MCF 10A (cell line): ENCODE measurements around the gene ZNF500. TPM values are rescaled to one million over a fixed set of nuclear protein-coding genes. Genes with fewer than 3 reads are reported as not detected.

Experiments used
- BruUV-seq: library from RNA; stranded (reverse); fragments of 400-500 nt; replicated peaks from 2 replicates; lab custom pipeline; 2021; lab: Mats Ljungman, UMichigan
- CTCF ChIA-PET: fragments of 300-600 bp; sonication (Branson Sonifier 250); formaldehyde crosslinking; extraction: SDS; loops from one replicate; lab custom pipeline; 2021; ENCODE audit warnings: antibody characterized with exemption, inconsistent platforms; lab: Yijun Ruan, JAX
- POLR2A ChIA-PET: fragments of 300-600, 350-650 bp; sonication (Branson Sonifier 250); formaldehyde crosslinking; extraction: SDS; loops from one replicate; lab custom pipeline; 2020; ENCODE audit warnings: antibody characterized with exemption, inconsistent platforms; lab: Yijun Ruan, JAX
- DNase-seq: peaks from one replicate; pipeline ENCODE4 v3.0.0-alpha.2; 2018; ENCODE audit not compliant: unreplicated experiment
- H3K27ac Mint-ChIP-seq: one replicate; pipeline ENCODE4 v1.8.0; 2022; ENCODE audit warnings: mild to moderate bottlenecking, low read depth, mixed read lengths; ENCODE audit not compliant: unreplicated experiment
- H3K27me3 Mint-ChIP-seq: one replicate; pipeline ENCODE4 v1.8.0; 2022; ENCODE audit warnings: mixed read lengths; ENCODE audit not compliant: insufficient read depth, unreplicated experiment
- H3K36me3 Mint-ChIP-seq: one replicate; pipeline ENCODE4 v1.8.0; 2022; ENCODE audit warnings: mild to moderate bottlenecking, moderate library complexity, mixed read lengths; ENCODE audit not compliant: insufficient read depth, unreplicated experiment
- H3K4me1 Mint-ChIP-seq: one replicate; pipeline ENCODE4 v1.8.0; 2022; ENCODE audit warnings: mixed read lengths; ENCODE audit not compliant: insufficient read depth, unreplicated experiment
- H3K4me3 Mint-ChIP-seq: one replicate; pipeline ENCODE4 v1.8.0; 2022; ENCODE audit warnings: mild to moderate bottlenecking, moderate library complexity, mixed read lengths; ENCODE audit not compliant: unreplicated experiment
- H3K9me3 Mint-ChIP-seq: one replicate; pipeline ENCODE4 v1.8.0; 2022; ENCODE audit warnings: mixed read lengths; ENCODE audit not compliant: unreplicated experiment
- intact Hi-C: fragments of 100-400 bp; cut with micrococcal nuclease; formaldehyde crosslinking; loops from 2 replicates; pipeline ENCODE4 v1.14.1; 2022
- total RNA-seq: library from RNA; stranded (reverse); gene quantifications from 2 replicates; pipeline ENCODE4 v1.2.3, GENCODE V29; 2022
- TF ChIP-seq, protein P1 (sequence below): fragments of 200-600 bp; IDR thresholded peaks from one replicate; pipeline ENCODE4 v1.8.0; 2022; ENCODE audit warnings: antibody characterized with exemption, mild to moderate bottlenecking; ENCODE audit not compliant: unreplicated experiment

Gene ZNF500
- total RNA-seq, 1 experiment from 2014 or later = 13.8 TPM

DNA sequence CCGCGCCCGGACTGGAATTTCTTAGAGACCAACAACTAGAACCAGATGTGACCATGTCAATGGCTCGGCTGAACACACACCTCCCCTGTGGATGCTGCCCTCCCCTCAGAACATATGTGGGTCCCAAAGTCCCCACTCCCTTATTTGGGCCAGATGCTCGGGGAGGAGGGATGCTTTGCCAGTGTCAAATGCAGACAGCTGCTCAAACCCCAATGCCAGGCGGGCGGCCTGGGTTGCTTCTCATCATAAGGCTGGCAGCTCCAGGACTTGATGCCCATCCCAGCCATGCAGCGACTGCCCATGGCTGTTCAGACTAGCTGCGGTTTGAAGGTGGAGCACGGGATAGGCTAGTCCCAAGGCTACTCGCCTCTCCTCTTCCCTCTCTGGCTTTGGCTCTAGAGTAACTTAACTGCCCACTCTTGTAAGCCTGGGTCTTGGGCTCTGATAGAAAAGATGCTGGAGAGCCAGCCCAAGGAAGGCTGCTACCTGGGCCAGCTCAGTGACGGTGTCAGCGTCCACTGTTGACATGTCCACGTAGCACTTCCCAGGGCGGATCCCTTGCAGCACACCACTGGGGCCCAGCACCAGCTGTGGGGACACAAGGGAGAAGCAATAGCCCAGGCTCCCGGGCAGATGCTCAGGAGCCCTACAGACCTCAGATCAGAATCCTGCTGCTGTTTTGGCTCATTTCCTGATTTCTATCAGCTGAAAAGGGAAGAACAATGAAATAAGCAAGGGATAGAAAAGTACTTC is 46.5 kb upstream of the ZNF500 start:
- no TSS peak for BruUV-seq
- Mint-ChIP-seq H3K36me3 (peaks cover 99% of the 10 kb centered on the region), H3K4me1 (no peaks in the 10 kb centered on the region), H3K27me3 (no peaks in the 10 kb centered on the region), H3K4me3 (no peak overlapping the region), H3K9me3 (no peaks in the 10 kb centered on the region), H3K27ac (no peak overlapping the region)
- CTCF ChIA-PET = interaction anchor here (0.6 to 0.8 kb wide), 3 partner anchors 19 to 143 kb away, joined by 3 to 5 read pairs (median 3); no protein-coding TSS in a partner anchor
- intact Hi-C loops = no loop called here
- no peak for DNase-seq
- POLR2A ChIA-PET = interaction anchor here (0.7 kb wide), 1 partner anchor 102 kb away, joined by 5 read pairs; no protein-coding TSS in a partner anchor
- TF ChIP-seq, protein P1, sequence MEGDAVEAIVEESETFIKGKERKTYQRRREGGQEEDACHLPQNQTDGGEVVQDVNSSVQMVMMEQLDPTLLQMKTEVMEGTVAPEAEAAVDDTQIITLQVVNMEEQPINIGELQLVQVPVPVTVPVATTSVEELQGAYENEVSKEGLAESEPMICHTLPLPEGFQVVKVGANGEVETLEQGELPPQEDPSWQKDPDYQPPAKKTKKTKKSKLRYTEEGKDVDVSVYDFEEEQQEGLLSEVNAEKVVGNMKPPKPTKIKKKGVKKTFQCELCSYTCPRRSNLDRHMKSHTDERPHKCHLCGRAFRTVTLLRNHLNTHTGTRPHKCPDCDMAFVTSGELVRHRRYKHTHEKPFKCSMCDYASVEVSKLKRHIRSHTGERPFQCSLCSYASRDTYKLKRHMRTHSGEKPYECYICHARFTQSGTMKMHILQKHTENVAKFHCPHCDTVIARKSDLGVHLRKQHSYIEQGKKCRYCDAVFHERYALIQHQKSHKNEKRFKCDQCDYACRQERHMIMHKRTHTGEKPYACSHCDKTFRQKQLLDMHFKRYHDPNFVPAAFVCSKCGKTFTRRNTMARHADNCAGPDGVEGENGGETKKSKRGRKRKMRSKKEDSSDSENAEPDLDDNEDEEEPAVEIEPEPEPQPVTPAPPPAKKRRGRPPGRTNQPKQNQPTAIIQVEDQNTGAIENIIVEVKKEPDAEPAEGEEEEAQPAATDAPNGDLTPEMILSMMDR = no peak

DNA sequence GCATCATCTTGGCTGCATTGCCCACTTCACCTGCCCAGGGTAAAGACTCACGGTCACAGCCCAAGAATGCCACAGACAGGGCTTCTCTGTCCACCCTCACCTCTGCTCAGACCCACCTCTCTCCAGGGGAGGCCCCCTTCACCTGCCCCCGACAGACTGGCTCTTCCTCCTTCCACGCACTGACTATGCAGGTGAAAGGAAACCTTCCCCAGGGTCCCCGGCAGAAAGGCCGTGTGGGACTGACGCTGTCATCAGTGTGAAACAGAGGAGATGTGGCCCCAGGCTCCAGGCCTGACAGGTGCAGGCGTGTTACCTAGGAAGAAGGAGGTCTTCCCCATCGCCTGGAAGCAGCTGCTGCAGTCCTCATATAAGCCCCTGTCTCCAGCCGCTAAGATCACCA is 44.8 kb upstream of the ZNF500 start:
- H3K36me3 Mint-ChIP-seq = peaks cover 99% of the 10 kb centered on the region
- BruUV-seq = no TSS peak
- TF ChIP-seq, protein P1 = no peak

DNA sequence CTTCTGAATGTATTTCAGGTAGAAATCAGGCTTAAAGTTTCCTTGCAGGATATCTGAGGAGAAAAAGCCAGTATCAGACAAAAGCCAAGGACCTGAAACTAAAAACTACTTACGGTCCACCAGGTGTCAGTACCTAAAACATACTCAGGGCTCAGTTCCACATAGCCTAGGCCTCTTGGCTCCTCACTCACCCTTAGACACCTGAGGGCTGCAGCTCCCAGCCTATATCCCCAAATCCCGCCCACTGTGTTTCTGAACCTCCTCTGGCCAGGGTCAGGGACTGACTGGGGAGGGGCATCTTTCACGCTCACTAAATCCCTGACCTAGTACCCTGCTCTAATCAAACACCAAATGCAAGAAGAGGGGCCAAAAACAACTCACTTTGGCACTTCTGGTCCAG is 44.3 kb upstream of the ZNF500 start:
- no peak overlapping the region for H3K27ac Mint-ChIP-seq
- no peak overlapping the region for H3K4me3 Mint-ChIP-seq
- no peaks in the 10 kb centered on the region for H3K9me3 Mint-ChIP-seq
- TF ChIP-seq, protein P1 = no peak
- no TSS peak for BruUV-seq
- peaks cover 97% of the 10 kb centered on the region for H3K36me3 Mint-ChIP-seq
- ChIA-PET CTCF (interaction anchor here (0.9 kb wide), 1 partner anchor 12 kb away, joined by 5 read pairs; no protein-coding TSS in a partner anchor), POLR2A (no interaction called here)
- H3K27me3 Mint-ChIP-seq = no peaks in the 10 kb centered on the region
- H3K4me1 Mint-ChIP-seq = no peaks in the 10 kb centered on the region
- DNase-seq = no peak
- intact Hi-C loops = no loop called here

More for the DNA sequence above, 44.8 kb upstream of the ZNF500 start:
- Mint-ChIP-seq H3K27ac (no peak overlapping the region), H3K27me3 (no peaks in the 10 kb centered on the region), H3K4me1 (no peaks in the 10 kb centered on the region), H3K9me3 (no peaks in the 10 kb centered on the region), H3K4me3 (no peak overlapping the region)
- intact Hi-C loops = no loop called here
- DNase-seq = no peak
- ChIA-PET CTCF (interaction anchor here (0.5 to 1.2 kb wide), 3 partner anchors 12 to 195 kb away, joined by 3 to 5 read pairs (median 3); no protein-coding TSS in a partner anchor), POLR2A (interaction anchor here (0.6 to 1.0 kb wide), 2 partner anchors 43 to 1956 kb away, joined by 3 to 4 read pairs; no protein-coding TSS in a partner anchor)

DNA sequence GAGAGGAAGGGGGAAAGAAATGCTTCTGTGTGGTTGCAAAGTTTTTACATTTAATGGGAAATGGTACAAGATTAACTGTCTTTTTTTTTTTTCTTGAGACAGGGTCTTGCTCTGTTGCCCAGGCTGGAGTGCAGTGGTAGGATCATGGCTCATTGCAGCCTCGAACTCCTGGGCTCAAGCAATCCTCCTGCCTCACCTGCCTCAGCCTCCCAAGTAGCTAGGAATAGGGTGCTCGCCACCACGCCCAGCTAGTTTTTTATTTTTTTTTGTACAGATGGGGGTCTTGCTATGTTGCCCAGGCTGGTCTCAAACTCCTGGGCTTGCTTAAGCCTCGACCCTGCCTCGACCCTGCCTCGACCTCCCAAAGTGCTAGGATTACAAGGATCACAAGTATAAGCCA is 39.3 kb upstream of the ZNF500 start:
- Mint-ChIP-seq H3K27ac (no peak overlapping the region), H3K36me3 (peaks cover 62% of the 10 kb centered on the region), H3K27me3 (no peaks in the 10 kb centered on the region), H3K9me3 (no peaks in the 10 kb centered on the region), H3K4me1 (no peaks in the 10 kb centered on the region), H3K4me3 (no peak overlapping the region)
- intact Hi-C loops = no loop called here
- no peak for DNase-seq
- ChIA-PET POLR2A (no interaction called here), CTCF (interaction anchor here (0.9 to 1.5 kb wide), 2 partner anchors 150 to 156 kb away, joined by 3 read pairs; no protein-coding TSS in a partner anchor)
- BruUV-seq = no TSS peak
- TF ChIP-seq, protein P1 = no peak
